RKO (cell line): ENCODE measurements around the gene SNRPD3.

Experiments
- DNase-seq: peaks from one replicate; pipeline ENCODE4 v3.0.0-alpha.2; 2016; ENCODE audit warnings: low spot score

The SNRPD3 gene

DNA sequence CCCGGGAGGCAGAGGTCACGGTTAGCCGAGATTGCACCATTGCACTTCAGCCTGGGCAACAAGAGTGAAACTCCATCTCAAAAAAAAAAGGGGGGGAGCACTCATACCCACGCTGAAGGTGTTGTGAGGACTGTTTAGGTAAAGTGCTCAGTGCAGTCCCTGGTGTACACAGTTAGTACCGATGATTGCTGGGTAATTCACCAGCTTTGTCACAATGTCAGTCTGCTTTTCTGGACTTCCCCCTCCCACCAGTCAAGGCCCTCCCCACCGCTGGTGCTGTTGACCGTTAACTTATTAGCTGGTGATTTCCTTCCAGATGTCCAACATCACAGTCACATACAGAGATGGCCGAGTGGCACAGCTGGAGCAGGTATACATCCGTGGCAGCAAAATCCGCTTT is 11.9 kb downstream of the SNRPD3 start:
- no peak for DNase-seq

DNA sequence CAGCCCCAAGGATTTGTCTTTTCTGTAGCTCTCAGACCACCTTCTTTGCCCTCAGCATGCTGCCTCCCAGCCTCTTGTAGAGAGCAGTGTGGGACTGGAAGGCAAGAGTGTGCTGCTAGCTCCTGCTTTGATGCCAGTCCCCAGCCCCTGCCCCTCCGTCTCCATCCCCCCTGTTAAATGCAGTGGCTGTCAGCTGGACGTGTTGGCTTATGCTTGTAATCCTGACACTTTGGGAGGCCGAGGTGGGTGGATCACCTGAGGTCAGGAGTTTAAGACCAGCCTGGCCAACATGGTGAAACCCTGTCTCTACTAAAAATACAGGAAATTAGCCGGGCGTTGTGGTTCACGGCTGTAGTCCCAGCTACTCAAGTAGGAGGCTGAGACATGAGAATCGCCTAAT is 15.5 kb downstream of the SNRPD3 start:
- DNase-seq = no peak

DNA sequence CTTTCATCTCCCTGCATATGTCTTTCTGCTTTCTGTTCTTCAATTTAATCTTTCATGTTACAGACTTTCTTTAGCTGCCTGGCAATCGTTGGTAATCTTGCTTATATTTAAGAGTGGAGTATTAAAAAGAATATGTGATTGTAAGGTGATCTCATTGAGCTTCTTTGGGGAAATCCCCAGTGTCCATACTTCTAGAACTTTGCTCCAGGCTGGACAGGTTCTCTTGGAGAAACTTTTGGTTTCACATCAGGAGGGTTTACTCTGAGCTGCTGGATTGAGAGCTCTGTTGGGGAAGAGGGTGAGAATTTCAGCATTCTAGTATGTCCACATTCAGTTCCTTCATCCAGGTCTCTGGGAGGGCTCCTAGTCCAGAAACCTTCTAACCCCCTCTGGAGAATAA is 21.0 kb downstream of the SNRPD3 start:
- no peak for DNase-seq

DNA sequence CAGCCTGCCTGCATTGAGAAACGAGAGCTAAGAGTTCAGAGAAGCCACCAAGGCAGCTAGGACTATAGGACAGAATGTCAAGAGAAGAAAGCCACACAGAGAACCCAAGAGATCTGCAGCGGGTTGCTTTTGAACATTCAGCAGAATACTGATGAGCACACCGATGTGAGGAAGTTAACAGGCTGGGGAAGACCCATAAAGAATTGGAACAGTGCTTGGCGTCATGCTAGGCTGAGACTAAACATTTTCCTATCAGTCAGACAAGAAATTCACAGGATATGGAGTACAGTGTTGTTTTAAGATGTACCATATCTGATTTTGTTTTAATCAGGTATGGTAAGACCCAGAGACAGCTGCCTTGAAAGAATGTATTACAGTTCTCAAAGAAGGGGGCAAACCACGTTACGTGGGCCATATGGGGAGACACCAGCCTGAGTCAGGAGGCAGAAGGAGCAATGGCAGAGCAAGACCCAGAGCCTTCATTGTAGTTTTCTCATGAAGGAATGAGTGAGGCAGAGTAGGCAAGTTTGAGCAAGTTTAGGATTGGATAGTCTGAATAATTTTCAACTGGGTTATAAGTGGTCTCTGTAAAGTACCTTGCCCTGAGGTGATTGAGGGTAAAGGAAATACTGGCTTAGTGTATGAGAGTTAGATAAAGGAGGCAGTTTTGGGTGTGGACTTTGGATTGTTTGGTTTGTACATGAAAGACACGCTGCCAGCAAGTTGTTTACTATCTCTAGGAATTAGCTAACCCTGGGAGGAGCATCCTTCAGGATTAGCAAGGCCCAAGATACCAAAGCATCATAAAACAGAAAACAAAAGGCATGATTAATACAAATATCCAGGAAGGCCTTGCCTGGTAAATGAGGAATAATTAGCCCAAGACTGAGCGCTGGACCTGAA is 22.8 kb downstream of the SNRPD3 start:
- DNase-seq = no peak

DNA sequence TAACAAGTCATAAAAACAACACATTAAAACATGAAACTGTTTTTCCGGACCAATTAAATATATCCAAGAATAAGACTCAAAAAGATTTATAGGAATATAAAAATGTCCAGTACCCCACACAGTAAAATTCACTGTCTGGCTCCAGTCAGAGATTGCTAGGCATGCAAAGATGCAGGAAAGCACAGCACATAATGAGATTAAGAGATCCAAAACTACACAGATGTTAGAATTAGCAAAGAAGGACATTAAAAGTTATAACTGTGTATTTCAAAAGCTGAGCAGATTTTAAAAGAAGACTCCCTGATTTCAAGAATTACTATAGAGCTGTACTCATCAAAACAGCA is 23.4 kb downstream of the SNRPD3 start:
- no peak for DNase-seq

DNA sequence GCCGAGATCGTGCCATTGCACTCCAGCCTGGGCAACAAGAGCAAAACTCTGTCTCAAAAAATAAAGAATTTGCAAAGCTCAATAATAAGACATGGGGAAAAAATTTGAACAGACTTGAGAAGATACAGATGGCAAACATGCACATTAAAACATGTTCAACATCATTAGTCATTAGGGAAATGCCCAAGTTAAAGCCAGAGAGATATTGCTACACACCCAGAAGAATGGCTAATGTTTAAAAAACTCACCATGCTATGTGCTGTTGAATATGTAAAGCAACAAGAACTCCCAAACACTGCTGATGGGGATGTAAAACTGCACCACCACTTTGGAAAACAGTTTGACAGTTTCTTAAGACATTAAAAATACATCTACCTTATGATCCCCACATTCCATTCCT is 24.5 kb downstream of the SNRPD3 start:
- peak; percentile 8 for DNase-seq

DNA sequence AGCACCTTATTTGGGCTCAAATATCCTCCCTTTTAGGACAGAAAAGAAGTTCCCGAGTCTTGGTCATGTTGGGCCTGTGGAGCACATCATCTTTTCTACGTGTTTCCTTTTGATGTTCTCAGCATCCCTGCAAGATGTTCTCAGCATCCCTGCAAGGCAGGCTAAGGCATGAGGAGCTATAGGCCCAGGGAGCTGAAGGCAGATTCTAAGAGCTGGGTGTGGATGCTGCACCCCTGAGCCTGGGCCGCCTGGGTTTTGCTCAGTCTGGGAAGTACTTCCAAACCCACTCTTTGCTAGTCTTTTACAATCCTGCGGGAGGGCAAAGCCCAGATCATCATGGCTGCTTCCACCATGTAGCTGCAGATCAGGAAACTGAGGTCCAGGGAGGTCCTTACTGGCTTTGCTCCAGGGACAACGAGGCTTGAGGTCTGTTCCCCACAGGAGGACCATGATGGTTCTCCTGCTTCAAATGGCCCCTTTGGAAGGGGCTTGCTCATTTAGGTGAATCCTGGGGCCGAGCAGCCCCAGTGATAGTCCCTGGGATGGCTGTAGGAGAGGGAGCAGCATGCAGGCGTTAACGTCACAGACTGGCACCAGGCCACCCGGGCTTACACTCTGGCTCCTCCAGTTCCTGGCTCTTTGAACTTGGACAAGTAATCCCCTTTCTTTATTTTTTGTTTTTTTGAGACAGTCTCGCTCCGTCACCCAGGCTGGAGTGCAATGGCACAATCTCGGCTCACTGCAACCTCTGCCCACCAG is 26.4 kb downstream of the SNRPD3 start:
- no peak for DNase-seq

DNA sequence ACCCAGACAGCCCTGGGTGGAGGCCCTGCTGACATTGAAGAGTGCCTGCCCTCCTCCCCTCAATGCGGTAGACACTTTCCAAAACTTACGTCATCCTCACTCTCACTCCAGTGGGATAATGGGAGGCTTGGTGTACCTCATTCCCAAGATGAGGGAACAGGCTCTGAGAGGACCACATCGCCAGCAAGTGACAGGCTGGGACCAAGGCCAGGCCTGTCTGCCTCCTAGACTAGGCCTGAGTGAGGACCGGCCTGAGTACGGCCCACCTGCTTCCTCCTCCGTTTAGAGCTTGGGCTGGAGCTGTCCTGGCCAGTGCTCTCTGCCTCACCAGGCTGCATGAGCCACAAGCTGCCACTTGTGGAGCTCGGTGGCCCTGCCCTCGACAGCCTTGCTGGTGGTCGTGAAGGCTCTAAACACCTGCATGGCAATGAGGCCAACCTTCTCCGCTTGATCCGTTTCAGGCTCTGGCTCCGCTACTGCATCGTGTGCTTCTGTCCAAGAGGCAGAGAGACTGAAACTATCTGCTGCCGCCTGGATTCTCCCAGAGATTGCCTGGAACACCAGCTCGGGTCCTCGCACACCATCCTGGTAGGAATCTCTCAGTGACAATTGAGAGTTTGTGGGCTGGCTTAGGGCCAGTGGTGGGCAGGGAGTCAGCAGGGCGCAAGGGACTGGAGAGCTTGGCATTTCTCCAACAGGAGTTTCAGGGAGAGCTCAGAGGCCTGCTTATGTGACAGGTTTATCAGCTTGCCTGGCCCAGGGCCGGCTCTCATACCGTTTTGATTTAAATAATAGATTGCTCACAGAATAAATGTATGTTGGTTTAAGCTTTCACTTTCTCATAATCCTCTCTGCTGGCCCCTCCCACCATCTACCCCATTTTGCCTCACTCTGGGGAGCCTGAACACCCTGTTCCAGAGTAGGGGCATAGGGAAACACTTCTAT is 27.7 kb downstream of the SNRPD3 start:
- DNase-seq = no peak

DNA sequence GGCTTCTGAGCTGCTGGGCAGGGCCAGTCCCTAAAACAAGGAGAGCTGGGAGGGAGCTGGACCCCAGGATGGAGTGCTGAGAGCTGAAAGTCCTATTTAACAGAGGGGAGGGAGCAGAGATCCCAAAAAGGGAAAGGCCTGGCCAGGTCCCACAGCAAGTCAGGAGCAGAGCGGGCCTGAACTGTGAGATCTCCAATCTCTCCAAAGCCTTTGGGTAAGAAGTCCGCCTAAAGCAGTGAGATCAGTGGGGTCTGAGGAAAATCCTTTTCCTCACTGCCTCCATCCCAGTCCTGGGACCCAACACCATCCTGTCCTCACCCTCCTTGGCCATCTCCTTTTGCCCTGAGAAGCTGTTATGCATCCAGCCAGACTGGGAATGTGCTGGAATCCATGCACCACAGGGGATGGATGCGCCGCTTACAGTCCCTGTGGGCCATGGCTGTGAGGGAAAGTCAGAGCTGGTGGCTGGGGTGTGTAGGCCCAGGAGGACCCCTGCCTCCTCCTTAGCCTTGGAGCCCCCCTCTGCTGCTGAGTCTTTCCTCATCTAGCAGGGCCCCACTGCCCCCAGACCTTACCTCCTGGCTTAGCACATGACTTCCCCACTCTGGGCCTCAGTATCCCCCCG is 28.5 kb downstream of the SNRPD3 start:
- DNase-seq = no peak

DNA sequence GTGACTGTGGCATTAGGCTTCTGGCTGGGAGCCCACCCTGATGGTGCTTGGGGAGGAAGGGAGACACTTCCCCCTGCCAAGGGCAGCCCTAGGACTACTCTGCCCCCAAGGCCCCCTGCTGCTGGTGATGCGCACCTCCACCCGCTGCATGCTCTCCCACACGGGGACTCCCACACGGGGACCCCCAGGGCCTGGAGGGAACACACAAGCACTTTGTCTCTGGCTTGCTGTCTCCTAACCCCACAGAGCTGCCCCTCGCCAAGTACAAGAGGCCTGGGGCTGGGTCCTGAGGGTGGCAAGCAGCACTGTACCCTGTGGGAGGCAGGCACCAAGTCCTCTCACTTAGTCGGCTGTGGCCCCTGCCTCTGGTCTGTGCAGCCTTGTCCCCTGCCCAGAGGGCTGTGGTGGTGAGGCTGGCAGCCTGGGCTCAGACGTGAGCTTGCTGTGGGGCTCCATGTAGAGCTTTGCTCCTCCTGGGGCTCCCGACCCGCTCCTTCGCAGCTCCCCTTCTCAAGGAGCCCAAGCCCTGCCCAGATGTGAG is 29.1 kb downstream of the SNRPD3 start:
- no peak for DNase-seq

DNA sequence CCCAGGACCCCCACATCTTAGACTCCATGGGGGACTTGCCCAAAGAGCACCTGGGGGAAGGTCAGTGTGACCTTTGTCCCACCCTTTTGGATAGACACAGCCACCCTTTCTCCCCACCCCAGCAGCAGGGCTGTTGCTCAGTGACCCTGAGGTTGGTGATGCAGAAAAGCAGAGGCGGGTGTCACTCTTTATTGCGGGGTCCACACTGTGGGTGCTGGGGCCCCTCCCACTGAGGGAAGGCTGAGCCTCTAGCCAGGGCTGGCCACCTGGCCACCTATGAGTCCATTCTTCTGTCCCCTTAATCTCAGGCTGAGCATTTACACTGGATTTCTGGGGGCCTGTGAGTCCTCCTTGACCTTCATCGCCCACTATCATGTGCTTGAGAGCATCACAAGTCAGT is 29.7 kb downstream of the SNRPD3 start:
- no peak for DNase-seq

DNA sequence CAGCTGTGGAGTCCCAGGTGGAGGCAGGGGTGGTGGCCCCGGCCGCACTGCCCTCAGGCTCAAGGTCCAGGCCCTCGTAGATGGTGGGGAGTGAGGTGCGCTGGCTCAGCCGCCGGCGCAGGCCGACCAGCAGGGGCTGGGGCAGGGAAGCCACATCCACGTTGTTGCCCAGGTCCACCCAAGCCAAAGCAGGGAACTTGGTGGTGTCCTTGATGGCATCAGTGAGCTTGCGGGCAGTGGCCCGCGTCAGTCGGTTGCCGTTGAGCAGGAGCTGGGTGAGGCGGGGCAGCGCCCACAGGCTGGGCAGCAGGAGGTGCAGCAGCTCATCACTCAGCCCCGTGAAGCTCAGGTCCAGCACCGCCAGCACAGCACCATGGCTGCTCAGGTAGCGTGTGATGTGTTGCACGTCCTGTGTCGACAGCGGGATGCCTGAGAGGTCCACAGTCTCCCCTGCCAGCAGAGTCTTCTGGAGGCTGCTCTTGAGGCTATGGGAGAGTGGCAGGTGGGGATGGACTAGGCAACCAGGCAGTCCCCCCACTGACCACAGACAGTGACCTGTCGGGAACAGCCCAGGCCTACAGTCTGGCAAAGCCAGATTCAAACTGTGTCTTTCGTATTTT is 30.2 kb downstream of the SNRPD3 start:
- DNase-seq = no peak

DNA sequence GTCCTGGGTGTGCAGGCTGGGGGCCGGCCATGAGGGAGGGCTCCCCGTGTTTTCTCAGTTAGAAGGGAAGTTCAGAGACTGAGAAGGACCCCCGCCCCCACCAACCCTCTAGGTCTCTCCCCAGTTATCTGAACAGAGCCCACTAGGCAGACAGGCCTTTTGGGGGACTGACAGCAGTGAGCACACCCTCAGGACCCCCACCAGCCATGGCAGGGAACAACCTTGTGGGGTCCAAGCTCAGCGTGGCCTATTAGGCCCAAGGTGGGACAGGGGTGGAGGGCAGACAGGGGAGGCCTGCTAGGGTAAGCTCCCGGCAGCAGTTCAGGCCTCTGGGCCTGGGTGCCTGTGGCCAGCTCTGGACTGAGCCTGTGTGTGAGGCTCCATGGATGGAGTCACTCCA is 31.5 kb downstream of the SNRPD3 start:
- DNase-seq = no peak

DNA sequence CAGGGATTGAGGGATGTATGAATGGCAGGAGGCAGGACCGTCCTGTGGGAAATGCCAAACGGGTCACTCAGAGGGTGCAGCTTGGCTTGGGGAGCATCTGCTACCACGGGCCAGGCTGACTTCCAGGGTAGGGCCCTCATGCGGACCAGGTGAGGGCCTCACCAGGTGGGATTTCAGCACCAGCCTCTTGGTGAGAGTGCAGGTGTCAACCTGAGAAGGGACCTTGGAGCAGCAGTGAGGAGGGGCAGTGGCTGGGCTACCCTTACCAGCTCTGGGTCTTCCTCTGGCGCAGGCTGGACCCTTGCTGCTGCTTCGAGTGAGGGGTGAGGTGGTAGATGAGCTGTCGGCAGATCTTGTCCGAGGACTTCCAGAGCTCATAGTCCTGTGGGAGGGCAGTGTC is 32.1 kb downstream of the SNRPD3 start:
- DNase-seq = no peak

DNA sequence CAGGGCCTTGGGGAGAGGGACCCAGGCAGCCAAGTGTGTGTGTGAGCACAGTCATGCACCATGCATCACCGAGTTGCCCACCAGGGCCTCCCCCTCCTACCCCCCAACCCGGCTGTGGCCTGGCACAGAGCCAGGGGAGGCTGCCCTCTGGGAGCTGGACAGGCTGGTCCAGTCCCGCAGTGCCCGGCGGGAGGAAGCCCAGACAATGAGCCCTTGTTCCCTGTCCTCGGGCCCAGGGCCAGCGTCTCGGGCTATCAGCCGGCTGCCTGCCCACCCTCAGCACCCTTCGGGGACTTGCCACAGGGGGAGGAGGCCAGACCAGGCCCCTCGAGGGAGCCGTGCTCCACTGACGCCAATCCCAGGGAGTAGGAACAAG is 32.6 kb downstream of the SNRPD3 start:
- DNase-seq = no peak

DNA sequence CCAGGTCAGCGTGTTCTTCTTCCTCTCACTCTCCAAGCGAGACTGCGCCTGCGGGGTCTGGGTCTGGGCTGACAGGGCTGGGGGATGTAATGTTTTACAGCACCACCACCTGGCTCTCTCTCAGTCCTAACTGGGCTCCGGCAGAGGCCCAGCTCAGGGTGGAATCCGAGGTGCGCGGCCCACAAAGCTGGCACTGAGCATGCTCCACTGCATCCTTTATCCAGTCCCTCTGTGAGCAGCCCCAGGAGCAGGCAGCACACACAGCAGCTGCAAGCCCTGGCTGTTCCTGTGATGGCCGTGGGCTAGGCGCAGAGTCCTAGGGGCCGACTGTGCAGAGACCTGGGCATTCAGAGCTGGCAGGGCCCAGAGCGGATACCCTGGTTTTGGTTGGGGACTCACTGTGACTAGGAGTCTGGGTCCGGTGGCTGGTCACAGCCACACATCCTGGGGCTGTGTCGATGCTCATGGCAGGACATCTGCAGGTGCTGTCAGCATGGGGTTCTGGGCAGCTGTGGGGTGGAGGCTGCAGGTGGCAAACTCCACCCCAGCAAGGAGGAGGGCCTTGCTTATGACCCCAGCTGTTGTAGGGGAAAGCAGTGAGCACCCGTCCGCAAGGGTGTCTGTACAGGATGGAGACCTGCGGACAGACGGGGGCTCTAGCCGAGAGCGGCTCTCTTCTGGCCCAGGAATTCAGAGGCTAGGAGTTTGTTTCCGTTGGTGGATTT is 33.1 kb downstream of the SNRPD3 start:
- no peak for DNase-seq

DNA sequence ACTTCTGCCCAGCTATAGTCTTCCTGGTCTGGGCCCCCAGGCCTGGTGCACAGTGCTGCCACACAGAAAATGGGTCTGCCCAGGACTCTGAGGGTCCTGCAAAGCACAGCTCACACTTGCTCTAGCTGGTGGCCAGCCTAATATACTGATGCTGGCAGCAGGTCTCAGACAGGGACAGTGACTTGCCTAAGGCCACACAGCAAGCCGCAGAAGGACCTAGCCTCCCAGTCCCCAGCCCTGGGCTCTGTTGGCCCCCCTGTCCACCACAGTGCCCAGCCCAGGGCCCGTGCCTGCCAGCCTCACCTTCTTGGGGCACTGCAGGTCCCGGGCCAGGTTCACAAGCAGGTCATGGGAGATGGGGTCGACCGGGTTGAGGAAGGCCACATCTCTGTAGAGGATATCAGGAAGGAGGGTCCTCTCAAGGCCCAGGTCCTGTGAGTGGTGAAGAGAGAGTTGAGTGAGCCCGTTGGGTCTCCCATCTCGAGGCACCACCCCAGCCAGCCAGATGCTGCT is 33.8 kb downstream of the SNRPD3 start:
- DNase-seq = no peak

DNA sequence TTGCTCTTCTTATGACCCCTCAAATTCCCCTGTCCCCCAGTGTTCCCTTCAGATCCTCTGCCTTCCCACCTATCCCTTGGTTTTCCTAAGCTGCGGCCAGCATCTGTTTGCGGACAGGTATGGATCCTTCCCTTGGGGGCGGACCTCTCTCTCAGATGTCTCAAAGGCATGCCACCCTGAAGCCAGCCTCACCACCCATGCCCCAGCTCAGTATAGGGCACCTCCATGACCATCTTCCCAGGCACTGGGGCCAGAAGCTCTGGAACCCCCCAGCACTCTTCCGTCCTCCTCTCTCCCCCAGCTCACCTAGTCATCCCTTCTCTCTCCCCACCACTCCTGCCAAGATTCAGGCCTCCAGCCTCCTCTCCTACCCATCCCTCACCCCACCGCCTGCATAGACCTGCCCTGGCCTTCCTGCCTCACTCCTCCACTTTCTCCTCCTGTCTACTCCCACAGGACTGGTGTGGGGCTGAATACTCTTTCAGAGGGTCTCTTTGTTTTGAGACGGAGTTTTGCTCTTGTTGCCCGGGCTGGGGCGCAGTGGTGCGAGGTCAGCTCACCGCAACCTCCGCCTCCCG is 34.9 kb downstream of the SNRPD3 start:
- no peak for DNase-seq

DNA sequence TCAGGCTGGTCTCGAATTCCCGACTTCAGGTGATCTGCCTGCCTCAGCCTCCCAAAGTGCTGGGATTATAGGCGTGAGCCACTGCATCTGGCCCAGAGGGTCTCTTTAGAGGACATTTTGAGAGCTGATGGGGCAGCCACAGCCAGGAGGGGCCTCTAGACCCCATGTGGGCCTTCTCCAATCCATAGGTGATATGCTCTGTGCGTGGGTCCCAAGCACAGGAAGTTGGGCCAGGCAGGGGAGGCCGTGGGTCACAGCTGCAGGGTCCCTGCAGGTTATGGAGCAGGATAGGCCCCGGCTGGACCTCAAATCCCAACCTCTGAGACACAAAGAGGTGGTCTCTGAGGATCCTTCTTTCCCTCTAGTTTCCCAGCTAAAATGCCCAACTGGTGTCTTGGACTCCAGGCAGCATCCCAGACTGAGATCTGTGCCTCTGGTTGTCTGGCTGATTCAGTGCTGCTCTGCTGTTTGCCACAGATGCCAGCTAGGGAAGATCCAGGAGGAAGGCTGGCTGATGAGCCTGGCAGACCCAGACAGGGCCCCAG is 35.6 kb downstream of the SNRPD3 start:
- DNase-seq = no peak
